CD4-positive, alpha-beta T cell (primary cell): ENCODE measurements around the gene EXOSC10. TPM values are rescaled to one million over a fixed set of nuclear protein-coding genes. Genes with fewer than 3 reads are reported as not detected.
"Not testable (repeated sequence)": the region's sequence is repeated elsewhere in the genome, so short reads cannot be mapped to it uniquely, and the experiment has no call there.

ENCODE experiments used
- ATAC-seq: fragments of 200-7000 bp; cut with Tn5 transposase; one replicate; pipeline ENCODE4 v1.10.0; 2022; ENCODE audit warnings: mild to moderate bottlenecking; ENCODE audit not compliant: poor library complexity
- CTCF ChIA-PET: fragments of 350-600 bp; sonication (Branson Sonifier 250); formaldehyde crosslinking; loops from one replicate; lab custom pipeline; 2021; ENCODE audit warnings: antibody characterized with exemption, inconsistent platforms; lab: Charles Lee
- POLR2A ChIA-PET: fragments of 350-600 bp; sonication (Branson Sonifier 250); formaldehyde crosslinking; loops from one replicate; lab custom pipeline; 2021; ENCODE audit warnings: antibody characterized with exemption, inconsistent platforms; lab: Charles Lee
- DNase-seq, 14 experiments: peaks; one replicate each; pipeline ENCODE4 v3.0.0-alpha.2; 2013 to 2020; ENCODE audit warnings: mixed read lengths in 2 of 14
- H3K27ac ChIP-seq, 2 donors: one replicate each; pipeline versions ENCODE4 v1.5.1 to v1.7.0; 2013; ENCODE audit warnings: low read length in 2 of 2, low read depth in 1 of 2, mild to moderate bottlenecking in 1 of 2
- H3K27me3 ChIP-seq, 2 experiments: 1 replicate in 1 of 2; 2 replicates in 1 of 2; pipeline versions ENCODE4 v1.6.1 to v1.7.0; 2013; ENCODE audit warnings: low read length in 2 of 2, control low read depth in 1 of 2, mild to moderate bottlenecking in 1 of 2, moderate library complexity in 1 of 2; ENCODE audit not compliant: insufficient read depth in 2 of 2, control insufficient read depth in 1 of 2
- H3K36me3 ChIP-seq: one replicate; pipeline ENCODE4 v1.6.1; 2013; ENCODE audit warnings: low read length, control low read depth; ENCODE audit not compliant: insufficient read depth
- H3K4me1 ChIP-seq: one replicate; pipeline ENCODE4 v1.6.1; 2013; ENCODE audit warnings: low read length, control low read depth; ENCODE audit not compliant: insufficient read depth
- H3K4me3 ChIP-seq: one replicate; pipeline ENCODE4 v1.5.1; 2013; ENCODE audit warnings: mild to moderate bottlenecking, low read length, moderate library complexity
- H3K9me3 ChIP-seq, 2 experiments: 1 replicate in 1 of 2; 2 replicates in 1 of 2; pipeline versions ENCODE4 v1.6.1 to v1.7.0; 2013; ENCODE audit warnings: low read length in 2 of 2, mild to moderate bottlenecking in 2 of 2, control low read depth in 1 of 2, moderate library complexity in 1 of 2; ENCODE audit not compliant: control insufficient read depth in 1 of 2, insufficient read depth in 1 of 2
- H3K27ac Mint-ChIP-seq: one replicate; pipeline ENCODE4 v1.8.0; 2020; ENCODE audit warnings: mixed read lengths
- H3K27me3 Mint-ChIP-seq: one replicate; pipeline ENCODE4 v1.8.0; 2021; ENCODE audit warnings: mixed read lengths
- H3K36me3 Mint-ChIP-seq: one replicate; pipeline ENCODE4 v1.8.0; 2021; ENCODE audit warnings: low read depth, mixed read lengths
- H3K4me1 Mint-ChIP-seq: one replicate; pipeline ENCODE4 v1.8.0; 2021; ENCODE audit warnings: low read depth, mixed read lengths
- H3K4me3 Mint-ChIP-seq: one replicate; pipeline ENCODE4 v1.8.0; 2020; ENCODE audit warnings: mild to moderate bottlenecking, mixed read lengths
- H3K9me3 Mint-ChIP-seq: one replicate; pipeline ENCODE4 v1.8.0; 2020; ENCODE audit warnings: mixed read lengths
- intact Hi-C, 2 experiments: fragments of 100-400 bp; cut with DNase I in 1 of 2; cut with micrococcal nuclease in 1 of 2; formaldehyde crosslinking; loops; one replicate each; pipeline versions ENCODE4 v1.15.1 to v1.9.0; 2023 to 2025; cut with DNase I, micrococcal nuclease
- total RNA-seq, 174 experiments: library from RNA in 2 of 174; stranded (reverse) in 2 of 174; gene quantifications; one replicate each; pipeline ENCODE4 v1.2.3 and lab custom pipeline; 2021 to 2026
- TF ChIP-seq, protein P1 (sequence below): fragments of 200-600 bp; IDR thresholded peaks from one replicate; pipeline ENCODE4 v1.8.0; 2022; ENCODE audit warnings: antibody characterized with exemption, mild to moderate bottlenecking

Gene EXOSC10
- total RNA-seq, 2 experiments from 2014 or later = 81.6 to 89.0 TPM

DNA sequence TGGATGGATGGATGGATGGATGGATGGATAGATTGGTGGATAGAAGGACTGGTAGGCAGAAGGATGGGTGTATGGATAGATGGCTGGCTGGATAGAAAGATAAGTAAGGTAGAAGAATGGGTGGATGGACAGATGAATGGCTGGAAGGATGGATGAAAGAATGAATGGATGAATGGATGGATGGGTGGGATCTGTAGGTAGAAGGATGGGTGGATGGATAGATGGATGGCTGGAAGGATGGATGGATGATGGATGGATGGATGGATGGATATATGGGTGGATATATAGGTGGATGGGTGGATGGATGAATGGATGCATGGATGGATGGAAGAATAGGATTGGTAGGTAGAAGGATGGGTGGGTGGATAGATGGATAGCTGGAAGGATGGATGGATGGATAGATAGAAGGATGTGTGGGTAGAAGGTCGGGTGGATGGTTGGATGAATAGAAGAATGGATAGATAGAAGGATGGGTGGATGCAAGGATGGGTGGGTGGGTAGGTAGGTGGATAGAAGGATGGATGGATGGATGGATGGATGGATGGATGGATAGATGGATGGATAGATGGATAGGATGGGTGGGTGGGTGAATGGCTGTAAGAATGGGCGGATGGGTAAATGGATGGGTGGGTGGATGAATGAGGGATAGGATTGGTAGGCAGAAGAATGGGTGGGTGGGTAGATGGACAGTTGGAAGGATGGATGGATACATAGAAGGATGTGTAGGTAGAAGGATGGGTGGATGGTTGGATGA lies 60.1 kb downstream of the EXOSC10 start:
- H3K4me1 ChIP-seq = peaks cover 5% of the 10 kb centered on the region

DNA sequence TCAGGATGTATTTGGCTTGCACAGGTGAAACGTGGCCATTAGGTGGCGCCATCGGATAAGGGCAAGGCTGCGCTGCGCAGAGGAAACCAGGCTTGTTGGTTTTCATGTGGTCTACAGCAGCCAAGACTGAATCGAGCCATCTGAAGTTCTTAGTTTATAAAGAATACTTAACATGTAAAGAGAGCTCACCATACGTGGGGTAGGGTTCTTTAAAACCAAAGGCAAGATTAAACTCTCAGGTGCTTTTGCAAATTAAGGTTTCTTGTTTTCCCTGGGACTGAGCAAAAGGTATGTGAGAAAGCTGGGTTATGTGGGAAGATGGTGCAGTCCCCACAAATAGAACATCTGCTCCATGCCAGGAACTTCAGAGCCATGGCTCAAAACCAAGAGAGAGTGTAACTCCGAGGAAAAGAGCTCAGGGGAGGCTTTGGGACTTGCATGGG lies 61.9 kb downstream of the EXOSC10 start:
- ChIA-PET POLR2A (interaction anchor here (0.6 to 2.2 kb wide), 8 partner anchors 11 to 608 kb away, joined by 3 to 17 read pairs (median 4); partner anchors contain the start of genes EXOSC10, SRM and TARDBP), CTCF (interaction anchor here (0.5 to 2.6 kb wide), 44 partner anchors 11 to 870 kb away, joined by 3 to 53 read pairs (median 4); partner anchors contain the start of genes EXOSC10, FBXO6, MTOR and SRM)
- no peak overlapping the region for H3K27ac Mint-ChIP-seq
- Histone ChIP-seq H3K9me3 (no peaks in the 10 kb centered on the region), H3K36me3 (no peaks in the 10 kb centered on the region), H3K27ac (no peak overlapping the region), H3K27me3 (peaks cover 2 to 5% of the 10 kb centered on the region in 2 experiments), H3K4me1 (peaks cover 5% of the 10 kb centered on the region), H3K4me3 (no peak overlapping the region)
- DNase-seq (peak; percentile 81 to 94 (median 89)), ATAC-seq (peak; percentile 100)
- H3K4me3 Mint-ChIP-seq = no peak overlapping the region
- H3K9me3 Mint-ChIP-seq = no peaks in the 10 kb centered on the region
- no peaks in the 10 kb centered on the region for H3K36me3 Mint-ChIP-seq
- H3K4me1 Mint-ChIP-seq = peaks cover 8% of the 10 kb centered on the region
- TF ChIP-seq, protein P1, sequence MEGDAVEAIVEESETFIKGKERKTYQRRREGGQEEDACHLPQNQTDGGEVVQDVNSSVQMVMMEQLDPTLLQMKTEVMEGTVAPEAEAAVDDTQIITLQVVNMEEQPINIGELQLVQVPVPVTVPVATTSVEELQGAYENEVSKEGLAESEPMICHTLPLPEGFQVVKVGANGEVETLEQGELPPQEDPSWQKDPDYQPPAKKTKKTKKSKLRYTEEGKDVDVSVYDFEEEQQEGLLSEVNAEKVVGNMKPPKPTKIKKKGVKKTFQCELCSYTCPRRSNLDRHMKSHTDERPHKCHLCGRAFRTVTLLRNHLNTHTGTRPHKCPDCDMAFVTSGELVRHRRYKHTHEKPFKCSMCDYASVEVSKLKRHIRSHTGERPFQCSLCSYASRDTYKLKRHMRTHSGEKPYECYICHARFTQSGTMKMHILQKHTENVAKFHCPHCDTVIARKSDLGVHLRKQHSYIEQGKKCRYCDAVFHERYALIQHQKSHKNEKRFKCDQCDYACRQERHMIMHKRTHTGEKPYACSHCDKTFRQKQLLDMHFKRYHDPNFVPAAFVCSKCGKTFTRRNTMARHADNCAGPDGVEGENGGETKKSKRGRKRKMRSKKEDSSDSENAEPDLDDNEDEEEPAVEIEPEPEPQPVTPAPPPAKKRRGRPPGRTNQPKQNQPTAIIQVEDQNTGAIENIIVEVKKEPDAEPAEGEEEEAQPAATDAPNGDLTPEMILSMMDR = peak; percentile 99
- peaks cover 6% of the 10 kb centered on the region for H3K27me3 Mint-ChIP-seq
- intact Hi-C loops = loop anchor here (1.0 to 5.0 kb wide), 9 partner anchors 23 to 682 kb away; partner anchors contain the start of genes EXOSC10 (in 1 of the 2) and SRM (in 1 of the 2)

More for the DNA sequence above, 60.1 kb downstream of the EXOSC10 start:
- Histone ChIP-seq H3K4me3 (no peak overlapping the region), H3K36me3 (no peaks in the 10 kb centered on the region), H3K9me3 (no peaks in the 10 kb centered on the region), H3K27ac (no peak overlapping the region), H3K27me3 (peaks cover 2 to 5% of the 10 kb centered on the region in 2 experiments)
- intact Hi-C loops = loop anchor here (5.0 kb wide), 4 partner anchors 73 to 298 kb away; no protein-coding TSS in a partner anchor
- no peak overlapping the region for H3K4me3 Mint-ChIP-seq
- no peaks in the 10 kb centered on the region for H3K9me3 Mint-ChIP-seq
- H3K27ac Mint-ChIP-seq = no peak overlapping the region
- H3K4me1 Mint-ChIP-seq = peaks cover 8% of the 10 kb centered on the region
- ChIA-PET POLR2A (no interaction called here), CTCF (interaction anchor here (0.7 to 2.6 kb wide), 3 partner anchors 20 to 734 kb away, joined by 4 to 53 read pairs (median 6); partner anchors contain the start of gene SRM)
- DNase-seq (no peak), ATAC-seq (no peak)
- no peaks in the 10 kb centered on the region for H3K36me3 Mint-ChIP-seq
- H3K27me3 Mint-ChIP-seq = peaks cover 6% of the 10 kb centered on the region
- TF ChIP-seq, protein P1 = no peak

DNA sequence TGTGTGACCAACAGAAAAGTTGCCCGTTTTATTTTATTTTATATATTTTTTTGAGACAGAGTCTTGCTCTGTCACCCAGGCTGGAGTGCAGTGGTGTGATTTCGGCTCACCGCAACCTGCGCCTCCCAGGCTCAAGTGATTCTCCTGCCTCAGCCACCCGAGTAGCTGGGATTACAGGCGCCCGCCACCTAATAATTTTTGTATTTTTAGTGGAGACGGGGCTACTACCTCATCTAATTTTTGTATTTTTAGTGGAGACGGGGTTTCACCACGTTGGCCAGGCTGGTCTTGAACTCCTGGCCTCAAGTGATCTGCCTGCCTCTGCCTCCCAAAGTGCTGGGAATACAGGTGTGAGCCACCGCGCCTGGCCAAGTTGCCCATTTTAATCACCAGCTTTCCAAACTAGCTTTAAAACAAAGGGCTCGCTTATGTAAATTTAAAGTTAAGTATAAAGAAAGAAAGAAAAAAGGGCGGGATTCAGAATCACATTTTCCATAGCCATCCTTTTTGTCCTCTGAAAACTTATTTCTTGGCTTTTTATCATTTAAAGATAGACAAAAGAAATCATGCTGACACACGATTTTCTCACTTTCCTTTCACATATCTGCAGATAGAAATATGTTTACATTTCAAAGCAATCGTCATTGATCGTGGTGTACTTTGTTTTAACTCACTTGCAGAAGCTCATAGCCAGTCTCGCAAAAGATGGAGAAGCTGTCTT lies 62.5 kb downstream of the EXOSC10 start:
- CTCF ChIA-PET = interaction anchor here (0.5 to 2.6 kb wide), 41 partner anchors 10 to 871 kb away, joined by 3 to 53 read pairs (median 4); partner anchors contain the start of genes EXOSC10, FBXO6, MTOR and SRM
- POLR2A ChIA-PET = interaction anchor here (1.1 to 2.2 kb wide), 7 partner anchors 10 to 608 kb away, joined by 3 to 17 read pairs (median 5); partner anchors contain the start of genes EXOSC10, SRM and TARDBP
- H3K9me3 ChIP-seq, DNase-seq, H3K4me1 Mint-ChIP-seq, H3K27me3 ChIP-seq, H3K27ac ChIP-seq, H3K4me1 ChIP-seq, H3K4me3 Mint-ChIP-seq, H3K9me3 Mint-ChIP-seq, H3K27ac Mint-ChIP-seq, ATAC-seq, H3K36me3 ChIP-seq, H3K27me3 Mint-ChIP-seq, H3K4me3 ChIP-seq, H3K36me3 Mint-ChIP-seq: not testable (repeated sequence)
- intact Hi-C loops = loop anchor here (1.0 to 5.0 kb wide), 9 partner anchors 23 to 682 kb away; partner anchors contain the start of genes EXOSC10 (in 1 of the 2) and SRM (in 1 of the 2)
